SK-MEL-5 (cell line): Measurements from ENCODE around the gene CD164. TPM values are rescaled to one million over a fixed set of nuclear protein-coding genes. Genes with fewer than 3 reads are reported as not detected.
A peak's percentile ranks its signal among the peaks of the same experiment; 100 is the strongest.
"Not testable (repeated sequence)": the region's sequence is repeated elsewhere in the genome, so short reads cannot be mapped to it uniquely, and the experiment has no call there.

ENCODE experiments used
- DNase-seq: peaks from one replicate; pipeline ENCODE4 v3.0.0-alpha.2; 2016; ENCODE audit warnings: low read depth, low spot score
- in situ Hi-C: cut with HindIII; loops from 2 replicates; pipeline ENCODE4 v1.10.0; 2016; ENCODE audit warnings: low sequenced_read_pairs, high pct_unique_total_duplicates, low pct_unique_long_range_greater_than_20kb
- total RNA-seq: library from RNA; depleted of rRNA; stranded (reverse); fragments of >200 nt; shearing (Covaris generic); gene quantifications from 2 replicates; pipeline ENCODE4 v1.2.3, GENCODE V29; 2014

The CD164 gene
- total RNA-seq, 1 experiment from 2014 or later, result 217 TPM

DNA sequence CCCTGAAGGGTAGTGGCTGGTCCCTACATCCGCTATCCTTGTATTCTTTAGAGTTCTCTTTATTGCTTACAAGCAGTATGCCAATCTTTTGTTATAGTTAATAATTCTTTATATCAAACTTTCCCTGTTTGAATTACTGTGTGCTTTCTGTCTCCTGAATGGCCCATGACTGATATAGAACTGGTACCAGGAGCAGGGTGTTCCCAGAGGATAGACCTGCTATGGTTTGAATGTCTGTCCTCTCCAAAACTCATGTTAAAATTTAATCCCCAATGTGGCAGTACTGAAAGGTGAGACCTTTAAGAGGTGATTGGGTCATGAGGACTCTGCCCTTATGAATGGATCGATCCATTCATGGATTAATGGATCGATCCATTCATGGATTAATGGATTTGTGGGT lies 26.0 kb downstream of the CD164 start:
- DNase-seq, result no peak
- in situ Hi-C loops, result no loop called here

DNA sequence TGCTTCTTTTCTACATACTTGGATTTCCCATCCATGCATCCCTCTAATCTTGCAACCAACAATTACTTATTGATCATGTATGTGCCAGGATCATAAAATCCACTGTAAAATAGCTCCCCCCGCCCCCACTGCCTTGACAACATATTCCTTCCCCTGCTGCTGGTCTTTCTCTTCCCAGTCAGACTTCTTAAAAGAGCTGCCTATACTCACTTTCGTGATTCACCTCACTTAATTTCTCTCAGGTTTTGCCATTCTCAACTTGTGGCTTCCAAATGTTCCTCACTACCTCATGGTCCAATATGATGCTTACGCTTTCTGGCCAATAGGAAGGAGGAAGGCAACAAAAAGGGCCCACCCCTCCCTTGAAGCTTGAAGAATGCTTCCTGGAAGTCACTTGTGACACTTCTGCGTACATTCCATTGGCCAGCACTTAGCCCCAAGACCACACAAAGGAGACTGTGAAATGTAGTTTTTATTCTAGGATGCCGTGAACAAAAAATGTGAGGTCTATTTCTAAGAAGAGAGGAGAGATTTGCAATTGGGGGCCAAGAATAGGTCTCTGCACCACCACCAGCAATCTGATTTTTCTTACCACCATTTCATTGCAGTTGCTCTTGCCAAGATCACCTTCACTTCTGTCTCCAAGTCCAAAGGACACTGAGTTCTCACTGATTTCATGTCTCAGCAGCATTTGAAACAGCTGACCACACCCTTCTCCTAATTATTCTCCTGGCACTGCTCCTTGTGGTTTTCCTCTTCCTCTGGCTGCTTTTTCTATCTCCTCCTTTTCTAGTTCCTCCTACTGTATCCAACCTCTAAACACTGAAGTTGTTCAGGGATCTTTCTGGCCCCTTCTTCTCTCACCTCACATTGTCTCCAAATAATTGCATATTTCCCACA lies 30.8 kb downstream of the CD164 start:
- no peak for DNase-seq
- in situ Hi-C loops, result no loop called here

DNA sequence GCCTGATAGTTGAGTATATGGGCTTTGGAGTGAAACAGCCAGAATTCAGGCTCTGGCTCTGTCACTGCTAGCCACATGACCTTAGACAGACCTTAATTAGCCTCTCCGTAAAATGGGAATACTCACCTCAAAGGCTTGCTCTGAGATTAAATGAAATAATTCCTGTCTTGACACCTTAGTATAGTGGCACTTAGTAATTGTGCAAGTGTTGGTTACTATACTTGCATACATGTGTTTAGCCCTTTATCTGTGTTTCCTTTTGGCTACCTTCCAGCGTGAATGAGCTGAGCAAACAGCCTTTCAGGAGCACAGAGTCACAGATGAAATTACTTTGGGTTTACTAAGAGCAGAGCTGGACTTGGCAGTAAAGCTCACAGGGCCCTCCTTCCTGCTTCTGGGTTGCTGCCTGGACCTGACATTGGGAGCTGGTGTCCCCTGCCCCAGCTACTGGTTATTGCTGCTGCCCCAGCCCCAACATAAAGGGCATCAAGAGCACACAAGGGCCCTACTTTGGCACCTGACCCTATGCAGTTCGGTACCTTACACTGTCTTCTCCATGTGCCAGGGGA lies 32.8 kb downstream of the CD164 start:
- no peak for DNase-seq
- in situ Hi-C loops, result no loop called here

DNA sequence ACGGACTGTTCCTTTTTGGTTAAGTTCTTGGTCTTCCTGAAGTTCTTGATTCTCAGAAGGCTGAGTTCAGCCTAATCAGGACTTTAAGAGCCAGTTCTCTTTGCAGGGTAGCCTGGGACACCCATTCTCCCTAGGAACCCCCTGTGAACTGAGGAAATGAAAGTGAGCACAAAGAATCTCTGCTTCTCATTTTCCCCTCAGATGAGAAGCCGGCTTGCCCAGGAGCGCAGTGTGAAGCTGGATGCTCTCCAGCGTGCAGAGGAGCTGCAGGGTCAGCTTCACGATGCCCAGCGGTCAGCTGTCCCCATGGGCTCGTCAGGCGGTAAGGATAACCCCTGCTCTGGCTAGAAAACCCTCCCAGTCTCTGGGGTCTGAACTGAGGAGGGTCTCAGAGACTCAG lies 34.0 kb downstream of the CD164 start:
- in situ Hi-C loops, result no loop called here
- DNase-seq, result no peak

DNA sequence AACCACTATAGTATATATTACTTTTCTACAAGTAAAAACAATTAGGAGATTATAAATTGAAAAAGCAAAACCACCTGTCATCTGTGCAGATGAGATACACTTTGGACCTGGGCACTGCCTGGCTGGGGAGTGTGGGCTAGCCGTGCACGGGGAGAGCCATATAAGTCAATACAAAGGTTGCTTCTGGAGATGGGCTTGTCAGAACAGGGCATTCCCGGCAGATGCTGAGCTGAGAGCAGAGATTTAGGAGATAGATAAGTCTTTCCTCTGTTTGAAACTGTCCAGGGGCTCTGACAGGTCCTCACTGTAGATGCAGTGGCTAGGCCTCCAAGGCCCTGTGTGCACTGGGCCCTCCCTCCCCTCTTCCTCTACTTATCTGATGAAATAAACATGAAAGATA lies 34.5 kb downstream of the CD164 start:
- in situ Hi-C loops, result no loop called here
- no peak for DNase-seq

DNA sequence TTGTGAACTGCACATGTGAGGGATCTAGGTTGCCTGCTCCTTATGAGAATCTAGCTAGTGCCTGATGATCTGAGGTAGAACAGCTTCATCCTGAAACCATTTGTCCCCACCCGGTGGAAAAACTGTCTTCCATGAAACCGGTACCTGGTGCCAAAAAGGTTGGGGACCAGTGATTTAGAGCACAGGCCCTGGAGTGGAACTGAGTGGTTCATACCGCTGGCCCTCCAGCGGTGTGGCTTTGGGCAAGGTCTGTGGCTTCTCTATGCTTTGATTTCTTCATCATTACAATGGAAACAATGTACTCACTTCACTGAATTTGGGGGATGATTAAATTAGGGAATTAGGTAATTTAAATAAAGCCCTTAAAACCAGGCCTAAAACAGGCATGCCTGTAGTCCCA lies 36.3 kb downstream of the CD164 start:
- DNase-seq, result no peak
- in situ Hi-C loops, result no loop called here

DNA sequence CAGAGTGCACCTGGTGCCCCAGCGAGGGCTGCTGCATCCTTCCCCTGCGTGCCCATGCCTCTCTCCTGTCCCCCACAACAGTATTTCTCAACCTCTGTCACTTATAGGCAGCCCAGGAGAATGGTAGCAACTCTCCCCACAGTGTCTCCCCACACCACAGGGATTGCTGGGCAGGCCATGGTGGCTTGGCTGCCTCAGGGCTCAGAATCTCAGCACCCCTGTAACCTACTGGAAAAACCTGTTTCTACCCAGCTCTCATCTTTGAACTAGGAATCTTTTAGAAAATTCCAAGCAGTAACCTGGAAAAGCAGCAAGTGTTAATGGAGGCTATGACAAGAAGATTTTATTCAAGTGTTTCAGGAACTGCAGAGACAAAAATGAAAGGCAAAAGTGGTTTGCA lies 38.0 kb downstream of the CD164 start:
- DNase-seq, result no peak
- in situ Hi-C loops, result no loop called here

DNA sequence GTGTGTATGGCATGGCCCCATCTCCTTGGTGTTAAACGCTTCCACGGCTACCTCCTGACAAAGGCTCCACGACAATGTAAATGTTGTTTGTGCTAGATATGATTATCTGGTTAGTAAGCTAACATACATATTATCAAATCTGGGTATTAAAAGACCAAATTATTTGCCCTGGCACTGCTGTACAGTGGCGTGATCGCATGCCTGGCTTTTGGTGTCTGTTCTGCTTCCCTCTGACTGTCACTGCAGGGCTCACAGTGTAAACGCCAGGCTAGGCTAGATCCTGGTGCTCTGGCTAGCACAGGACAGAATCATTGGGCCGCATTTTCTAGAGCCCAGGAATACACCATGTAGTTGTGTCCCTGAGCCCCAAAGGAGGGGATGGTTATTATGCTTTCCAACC lies 38.7 kb downstream of the CD164 start:
- in situ Hi-C loops, result no loop called here
- no peak for DNase-seq

DNA sequence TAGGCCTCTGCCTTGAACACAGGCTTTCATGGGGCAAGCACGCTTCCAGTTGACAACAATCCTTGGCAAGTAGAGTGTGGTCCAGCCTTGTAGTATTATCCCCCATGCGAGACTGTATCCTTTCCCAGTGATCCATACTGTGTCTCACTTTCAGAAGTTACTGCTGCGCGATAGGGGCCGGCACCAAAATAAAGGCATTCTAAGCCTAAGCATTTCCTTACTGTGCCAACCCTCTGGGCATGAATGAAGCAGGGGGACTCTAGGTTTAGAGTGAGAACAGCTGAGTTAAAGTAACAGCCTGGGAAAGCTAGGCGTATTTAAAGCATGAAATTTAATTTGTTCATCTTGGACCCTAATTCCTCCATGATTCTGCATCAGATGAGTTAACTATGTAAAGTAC lies 39.4 kb downstream of the CD164 start:
- DNase-seq, result no peak
- in situ Hi-C loops, result no loop called here

DNA sequence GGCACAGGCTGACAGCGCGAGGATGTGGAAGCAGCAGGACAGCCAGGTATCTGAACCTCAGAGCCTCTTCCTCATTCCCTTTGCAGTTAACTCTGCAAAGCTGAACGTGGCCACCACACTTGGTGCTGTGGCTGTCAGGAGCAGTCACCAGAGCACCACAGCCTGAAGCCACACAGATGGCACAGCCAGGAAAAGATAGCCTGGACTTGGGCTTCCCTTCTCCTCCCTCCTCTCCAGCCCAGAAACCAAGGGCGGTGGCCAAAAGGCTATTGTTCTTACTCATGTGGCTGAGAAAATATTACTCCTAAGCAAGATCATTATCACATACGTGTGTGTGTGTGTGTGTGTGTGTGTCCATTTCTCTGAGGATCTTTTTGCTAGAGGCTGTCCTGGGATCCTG lies 39.8 kb downstream of the CD164 start:
- in situ Hi-C loops, result no loop called here
- no peak for DNase-seq

DNA sequence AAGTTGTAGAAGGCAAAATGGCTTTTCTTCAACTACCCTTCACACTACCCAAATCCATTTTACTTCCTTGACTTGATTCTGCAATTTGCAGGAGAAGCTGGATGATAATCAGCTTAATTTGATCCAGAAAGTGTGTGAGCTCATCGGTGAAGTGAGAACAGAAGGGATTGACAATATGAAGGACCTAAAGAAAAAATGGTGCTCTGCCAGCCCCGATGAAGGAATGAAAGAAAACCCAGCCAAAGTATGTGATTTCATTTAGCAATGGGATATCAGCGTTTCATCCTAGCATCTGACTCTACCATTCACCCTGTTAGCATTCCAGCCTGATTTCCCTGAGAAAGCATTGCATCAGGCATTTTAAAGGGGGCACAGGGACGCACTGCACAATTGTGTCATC lies 41.5 kb downstream of the CD164 start:
- DNase-seq, result no peak
- in situ Hi-C loops, result no loop called here

DNA sequence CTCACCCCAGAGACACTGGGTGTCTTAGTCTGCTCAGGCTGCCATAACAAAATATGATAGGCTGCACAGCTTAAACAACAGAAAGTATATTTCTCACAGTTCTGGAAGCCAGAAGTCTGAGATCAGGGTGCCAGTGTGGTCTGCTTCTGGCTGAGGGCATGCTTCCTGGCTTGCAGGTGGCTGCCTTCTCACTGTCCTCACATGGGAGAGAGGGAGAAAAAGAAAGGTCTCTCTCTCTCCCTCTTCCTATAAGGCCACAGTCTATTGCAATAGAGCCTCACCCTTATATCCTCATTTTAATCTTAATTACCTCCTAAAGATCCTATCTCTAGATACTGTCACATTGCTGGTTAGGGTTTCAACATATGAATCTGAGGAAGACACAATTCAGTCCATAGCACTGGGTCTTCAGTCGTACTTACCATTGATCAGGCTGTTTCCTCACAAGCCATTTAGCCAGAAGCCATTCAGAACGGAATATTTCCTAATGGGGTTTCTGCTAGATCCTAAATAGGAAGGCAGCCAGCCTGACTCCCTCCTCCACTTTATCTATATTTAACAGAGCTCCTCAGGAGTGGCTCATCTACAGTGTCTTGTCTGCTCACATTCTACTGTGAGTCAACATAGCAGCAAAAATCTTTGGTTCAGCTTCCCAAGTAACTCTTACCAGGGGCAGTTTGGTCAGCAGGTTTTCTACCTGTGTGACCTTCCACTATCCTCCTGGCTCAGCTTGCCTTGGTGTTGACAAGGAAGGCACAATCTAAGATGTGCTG lies 42.2 kb downstream of the CD164 start:
- in situ Hi-C loops, result no loop called here

DNA sequence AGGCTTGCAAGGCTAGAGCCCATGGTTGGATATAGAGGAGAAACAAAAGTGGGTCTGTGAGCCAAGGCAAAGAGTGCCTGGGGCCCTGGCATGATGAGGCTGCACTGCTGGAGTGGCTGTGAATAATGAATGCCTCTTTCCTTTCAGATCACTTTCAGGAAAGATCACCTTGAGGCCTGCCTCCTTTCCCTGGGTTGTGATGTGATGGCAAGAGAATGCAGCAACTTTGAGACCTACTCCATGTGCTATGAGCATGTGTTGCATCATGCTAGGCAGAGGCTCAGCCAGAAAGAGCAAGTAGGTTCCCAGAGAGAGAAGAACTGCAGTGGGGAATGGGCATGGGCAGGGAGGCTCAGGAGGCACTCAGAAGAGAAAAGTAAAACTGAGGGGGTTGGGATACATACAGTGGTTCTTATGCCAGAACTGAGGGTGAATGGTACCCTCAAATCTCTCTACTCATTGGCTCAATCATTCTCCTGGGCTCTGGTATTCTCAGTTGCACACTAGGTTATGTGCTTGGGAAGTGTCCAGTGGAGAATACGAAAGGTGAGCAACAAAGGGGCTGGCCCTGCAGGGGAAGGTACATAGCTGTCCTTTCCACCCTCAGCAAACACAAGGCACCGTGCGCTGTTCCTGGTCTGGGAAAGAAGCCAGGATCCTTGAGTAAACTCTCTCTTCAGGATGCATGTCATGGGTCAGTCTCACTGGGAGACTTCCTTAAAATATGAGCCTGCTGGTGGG lies 45.9 kb downstream of the CD164 start:
- in situ Hi-C loops, result no loop called here
- DNase-seq, result peak; percentile 93

More for the DNA sequence above, 42.2 kb downstream of the CD164 start:
- no peak for DNase-seq

DNA sequence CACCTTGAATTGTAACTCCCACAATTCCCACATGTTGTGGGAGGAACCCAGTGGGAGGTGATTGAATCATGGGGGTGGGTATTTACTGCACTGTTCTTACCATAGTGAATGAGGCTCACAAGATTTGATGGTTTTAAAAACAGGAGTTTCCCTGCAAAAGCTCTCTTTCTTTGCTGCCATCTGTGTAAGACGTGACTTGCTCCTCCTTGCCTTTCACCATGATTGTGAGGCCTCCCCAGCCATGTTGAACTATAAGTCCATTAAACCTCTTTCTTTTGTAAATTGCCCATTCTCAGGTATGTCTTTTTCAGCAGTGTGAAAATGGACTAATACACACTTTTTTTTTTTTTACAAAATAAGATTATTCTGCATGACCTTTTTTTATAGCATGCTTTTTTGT lies 48.4 kb downstream of the CD164 start:
- in situ Hi-C loops, DNase-seq: not testable (repeated sequence)

DNA sequence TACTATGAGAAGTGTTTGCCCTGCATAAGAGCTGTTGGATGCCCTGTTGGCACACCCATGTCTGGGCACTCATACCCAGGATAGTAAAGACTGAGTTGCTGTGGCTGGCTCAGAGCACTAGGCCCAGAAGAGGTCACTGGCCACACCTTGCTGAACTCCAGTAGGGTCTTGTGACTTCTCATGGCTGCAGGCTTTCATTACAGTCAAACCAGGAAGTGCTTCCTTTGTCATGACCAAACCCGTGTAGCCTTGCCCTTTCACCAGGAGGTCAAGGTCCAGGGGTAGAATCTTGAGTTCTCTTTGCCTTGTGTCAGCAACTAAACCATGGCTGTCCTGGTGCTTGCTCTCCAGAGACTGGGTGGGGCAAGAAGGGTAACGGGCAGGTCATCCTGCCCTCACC lies 49.5 kb downstream of the CD164 start:
- no peak for DNase-seq
- in situ Hi-C loops, result no loop called here

DNA sequence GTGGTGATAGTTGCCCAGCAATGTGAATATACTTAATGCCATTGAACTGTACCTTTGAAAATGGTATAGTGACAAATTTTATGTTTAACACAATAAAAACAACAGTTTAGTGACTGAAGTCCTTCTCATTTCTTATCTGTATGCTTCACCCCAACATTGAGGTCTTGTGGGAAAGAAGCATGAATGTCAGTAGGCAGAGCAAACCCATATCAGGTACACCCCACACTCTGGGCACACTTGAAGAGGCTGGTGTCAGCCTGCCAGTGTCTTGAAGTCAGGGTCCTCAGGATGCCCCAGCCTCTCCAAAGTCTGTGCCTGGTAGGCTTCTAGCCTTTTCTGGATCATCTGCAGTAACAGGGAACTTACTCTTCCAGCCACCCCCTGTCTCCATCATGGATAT lies 51.2 kb downstream of the CD164 start:
- in situ Hi-C loops, result no loop called here

DNA sequence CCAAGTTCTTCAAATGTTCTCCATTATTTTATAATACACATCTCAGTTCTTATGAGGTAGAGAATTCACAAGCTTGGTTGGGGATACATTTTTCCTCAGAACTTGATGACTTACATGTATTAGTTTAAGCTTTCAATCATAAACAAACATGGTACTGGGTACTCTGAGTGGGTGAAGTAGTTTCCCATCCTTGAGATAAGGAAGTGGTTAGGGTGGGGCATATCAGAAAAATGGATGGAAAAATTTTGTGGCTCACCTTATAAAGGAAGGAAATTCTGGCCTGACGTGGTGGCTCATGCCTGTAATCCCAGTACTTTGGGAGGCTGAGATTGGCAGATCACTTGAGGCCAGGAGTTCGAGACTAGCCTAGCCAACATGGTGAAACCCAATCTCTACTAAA lies 52.0 kb downstream of the CD164 start:
- DNase-seq, result no peak
- in situ Hi-C loops, result no loop called here

More for the DNA sequence above, 51.2 kb downstream of the CD164 start:
- DNase-seq, result no peak

DNA sequence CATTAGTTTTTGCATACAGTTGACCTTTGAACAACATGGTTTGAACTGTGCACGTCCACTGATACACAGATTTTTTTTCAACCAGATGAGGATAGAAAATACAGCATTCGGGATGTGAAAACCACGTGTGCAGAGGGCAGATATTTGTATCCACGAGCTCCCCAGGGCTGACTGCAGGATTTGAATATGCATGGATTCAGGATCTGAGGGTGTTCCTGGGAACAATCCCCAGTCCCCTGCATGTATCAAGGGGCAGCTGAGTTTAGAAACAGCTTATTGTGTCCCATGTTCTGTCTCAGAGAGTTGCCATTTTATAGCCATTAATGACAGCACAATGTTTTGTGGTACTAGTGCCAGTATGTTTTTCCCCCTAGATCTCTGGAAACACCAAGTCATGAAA lies 53.6 kb downstream of the CD164 start:
- no peak for DNase-seq
- in situ Hi-C loops, result no loop called here
